WTC11 (cell line): ENCODE data around the gene SMAD2. TPM values are rescaled to one million over a fixed set of nuclear protein-coding genes. Genes with fewer than 3 reads are reported as not detected.
A peak's percentile ranks its signal among the peaks of the same experiment; 100 is the strongest.

Source experiments
- ATAC-seq: fragments of 200-7000 bp; cut with Tn5 transposase; 2 replicates; pipeline ENCODE4 v1.10.0; 2021; ENCODE audit warnings: mild to moderate bottlenecking, moderate library complexity
- CTCF ChIA-PET: fragments of 300-600 bp; sonication (Branson Sonifier 250); formaldehyde crosslinking; loops from one replicate; lab custom pipeline; 2021; ENCODE audit warnings: antibody characterized with exemption; lab: Charles Lee
- POLR2A ChIA-PET: fragments of 350-600 bp; sonication (Branson Sonifier 250); formaldehyde crosslinking; loops from one replicate; lab custom pipeline; 2021; ENCODE audit warnings: antibody characterized with exemption; lab: Charles Lee
- DNase-seq: peaks from one replicate; pipeline ENCODE4 v3.0.0; 2021; ENCODE audit warnings: low spot score
- H3K27ac Mint-ChIP-seq: 2 replicates; pipeline ENCODE4 v1.8.0; 2021; ENCODE audit warnings: mixed read lengths
- H3K27me3 Mint-ChIP-seq: 2 replicates; pipeline ENCODE4 v1.8.0; 2021; ENCODE audit warnings: low read depth, mild to moderate bottlenecking, moderate library complexity, mixed read lengths
- H3K36me3 Mint-ChIP-seq: 2 replicates; pipeline ENCODE4 v1.8.0; 2021; ENCODE audit warnings: mixed read lengths
- H3K4me1 Mint-ChIP-seq: 2 replicates; pipeline ENCODE4 v1.8.0; 2022; ENCODE audit warnings: mixed read lengths
- H3K4me3 Mint-ChIP-seq: 2 replicates; pipeline ENCODE4 v1.8.0; 2021; ENCODE audit warnings: mild to moderate bottlenecking, moderate library complexity, mixed read lengths
- H3K9me3 Mint-ChIP-seq: 2 replicates; pipeline ENCODE4 v1.8.0; 2021; ENCODE audit warnings: mixed read lengths
- ATF1 ChIP-seq: sonication (generic); formaldehyde crosslinking; IDR thresholded peaks from 2 replicates; pipeline ENCODE4 v1.8.1; 2023; ENCODE audit warnings: mild to moderate bottlenecking, moderate library complexity, missing genetic modification reagents
- CREM ChIP-seq: sonication (generic); formaldehyde crosslinking; IDR thresholded peaks from 2 replicates; pipeline ENCODE4 v1.8.1; 2022; ENCODE audit warnings: mild to moderate bottlenecking, missing genetic modification reagents, moderate library complexity
- EMX1 ChIP-seq: fragments of 250-450 bp; sonication (Bioruptor Pico); IDR thresholded peaks from 2 replicates; pipeline ENCODE4 v1.8.0; 2021; ENCODE audit warnings: mild to moderate bottlenecking
- ETV6 ChIP-seq: sonication (generic); formaldehyde crosslinking; IDR thresholded peaks from 2 replicates; pipeline ENCODE4 v1.8.1; 2022; ENCODE audit warnings: mild to moderate bottlenecking, missing genetic modification reagents
- FOXJ3 ChIP-seq: sonication (generic); formaldehyde crosslinking; IDR thresholded peaks from 2 replicates; pipeline ENCODE4 v1.9.0; 2021; ENCODE audit warnings: missing genetic modification reagents, mild to moderate bottlenecking, borderline replicate concordance
- FOXK1 ChIP-seq: sonication (generic); formaldehyde crosslinking; IDR thresholded peaks from 2 replicates; pipeline ENCODE4 v1.8.0; 2022; ENCODE audit warnings: mild to moderate bottlenecking, moderate library complexity, missing genetic modification reagents
- GTF2I ChIP-seq: fragments of 250-450 bp; sonication (Bioruptor Pico); conservative IDR thresholded peaks from 2 replicates; pipeline ENCODE4 v1.4.0; 2021; ENCODE audit warnings: mild to moderate bottlenecking
- JUN ChIP-seq: sonication (generic); formaldehyde crosslinking; IDR thresholded peaks from 2 replicates; pipeline ENCODE4 v1.8.0; 2023; ENCODE audit warnings: mild to moderate bottlenecking, missing genetic modification reagents
- MXD4 ChIP-seq: fragments of 250-450 bp; sonication (Bioruptor Pico); IDR thresholded peaks from 2 replicates; pipeline ENCODE4 v1.8.0; 2021; ENCODE audit warnings: mild to moderate bottlenecking, moderate library complexity, borderline replicate concordance
- MYBL2 ChIP-seq: sonication (generic); formaldehyde crosslinking; IDR thresholded peaks from 2 replicates; pipeline ENCODE4 v1.8.1; 2023; ENCODE audit warnings: mild to moderate bottlenecking, moderate library complexity, missing genetic modification reagents
- NFYB ChIP-seq: sonication (generic); formaldehyde crosslinking; conservative IDR thresholded peaks from 2 replicates; pipeline ENCODE4 v1.8.0; 2022; ENCODE audit warnings: low read depth, missing genetic modification reagents
- OVOL2 ChIP-seq: fragments of 250-450 bp; sonication (Bioruptor Pico); IDR thresholded peaks from 2 replicates; pipeline ENCODE4 v1.9.0; 2021; ENCODE audit warnings: mild to moderate bottlenecking, borderline replicate concordance
- RELA ChIP-seq: sonication (generic); formaldehyde crosslinking; IDR thresholded peaks from 2 replicates; pipeline ENCODE4 v1.8.1; 2022; ENCODE audit warnings: missing genetic modification reagents, mild to moderate bottlenecking, borderline replicate concordance
- SOX15 ChIP-seq: fragments of 250-450 bp; sonication (Bioruptor Pico); IDR thresholded peaks from 2 replicates; pipeline ENCODE4 v1.9.0; 2021; ENCODE audit warnings: mild to moderate bottlenecking
- ZNF138 ChIP-seq: sonication (generic); formaldehyde crosslinking; conservative IDR thresholded peaks from 2 replicates; pipeline ENCODE4 v1.8.1; 2022; ENCODE audit warnings: mild to moderate bottlenecking, moderate library complexity, missing genetic modification reagents
- ZNF232 ChIP-seq: sonication (generic); formaldehyde crosslinking; IDR thresholded peaks from 2 replicates; pipeline ENCODE4 v1.8.0; 2022; ENCODE audit warnings: mild to moderate bottlenecking, missing genetic modification reagents
- ZNF396 ChIP-seq: fragments of 250-450 bp; sonication (Bioruptor Pico); IDR thresholded peaks from 2 replicates; pipeline ENCODE4 v1.8.0; 2021; ENCODE audit warnings: mild to moderate bottlenecking, moderate library complexity, borderline replicate concordance
- ZNF416 ChIP-seq: fragments of 250-450 bp; sonication (Bioruptor Pico); IDR thresholded peaks from 2 replicates; pipeline ENCODE4 v1.9.0; 2021; ENCODE audit warnings: mild to moderate bottlenecking, inconsistent platforms
- total RNA-seq: library from RNA; stranded (reverse); gene quantifications from 3 replicates; pipeline ENCODE4 v1.2.3, GENCODE V29; 2021
- TF ChIP-seq, protein P1 (sequence below): fragments of 250-450 bp; sonication (Bioruptor Pico); IDR thresholded peaks from 2 replicates; pipeline ENCODE4 v1.9.0; 2021; ENCODE audit warnings: mild to moderate bottlenecking
- TF ChIP-seq, protein P2 (sequence below): sonication (generic); formaldehyde crosslinking; conservative IDR thresholded peaks from 2 replicates; pipeline ENCODE4 v1.8.1; 2023; ENCODE audit warnings: mild to moderate bottlenecking, low read depth, missing genetic modification reagents, moderate library complexity
- TF ChIP-seq, protein P3 (sequence below): sonication (generic); formaldehyde crosslinking; IDR thresholded peaks from 2 replicates; pipeline ENCODE4 v1.8.1; 2023; ENCODE audit warnings: mild to moderate bottlenecking, moderate library complexity, missing genetic modification reagents
- TF ChIP-seq, protein P4 (sequence below): sonication (generic); formaldehyde crosslinking; IDR thresholded peaks from 2 replicates; pipeline ENCODE4 v1.8.1; 2022; ENCODE audit warnings: mild to moderate bottlenecking, moderate library complexity, missing genetic modification reagents
- TF ChIP-seq, protein P5 (sequence below): sonication (generic); formaldehyde crosslinking; IDR thresholded peaks from 2 replicates; pipeline ENCODE4 v1.8.1; 2023; ENCODE audit warnings: mild to moderate bottlenecking, missing genetic modification reagents

The SMAD2 gene
- total RNA-seq, 1 experiment from 2014 or later: 104 TPM

DNA sequence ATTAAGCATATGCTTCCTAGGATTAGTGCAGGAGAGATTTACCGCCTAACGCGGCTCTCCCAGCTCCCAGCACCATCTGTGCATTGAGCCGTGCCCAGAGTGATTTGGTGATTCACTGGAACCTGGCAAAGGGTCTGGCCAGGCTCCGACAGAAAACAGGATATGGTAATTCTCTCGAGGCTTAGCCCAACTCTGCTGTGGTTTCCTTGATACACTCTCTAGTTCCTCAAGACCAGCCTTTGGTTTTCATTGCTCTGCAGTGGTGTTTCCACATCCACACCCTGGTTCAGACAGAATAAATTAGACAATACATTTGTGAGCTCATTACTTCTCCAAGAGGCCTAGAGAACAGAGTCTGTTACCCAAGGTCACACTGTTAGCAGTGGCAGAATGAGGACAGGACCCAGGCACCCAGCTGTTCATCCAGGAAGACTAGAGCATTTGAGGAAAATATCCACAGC lies 23.0 kb upstream of the SMAD2 start:
- no peak overlapping the region for H3K4me3 Mint-ChIP-seq
- ChIA-PET CTCF (interaction anchor here (1.0 kb wide), 1 partner anchor 44 kb away, joined by 3 read pairs; no protein-coding TSS in a partner anchor), POLR2A (no interaction called here)
- H3K27me3 Mint-ChIP-seq: no peaks in the 10 kb centered on the region; the same call in 1 of the 2 replicates
- DNase-seq: no peak
- H3K4me1 Mint-ChIP-seq: peaks cover 6% of the 10 kb centered on the region
- TF ChIP-seq GTF2I (CRISPR knock-in tag) (no peak), FOXJ3 (CRISPR knock-in tag) (no peak), ATF1 (CRISPR knock-in tag) (no peak), SOX15 (CRISPR knock-in tag) (no peak), ZNF396 (CRISPR knock-in tag) (no peak), ZNF416 (CRISPR knock-in tag) (no peak), EMX1 (CRISPR knock-in tag) (no peak), ETV6 (no peak), CREM (CRISPR knock-in tag) (no peak)
- TF ChIP-seq, protein P1, sequence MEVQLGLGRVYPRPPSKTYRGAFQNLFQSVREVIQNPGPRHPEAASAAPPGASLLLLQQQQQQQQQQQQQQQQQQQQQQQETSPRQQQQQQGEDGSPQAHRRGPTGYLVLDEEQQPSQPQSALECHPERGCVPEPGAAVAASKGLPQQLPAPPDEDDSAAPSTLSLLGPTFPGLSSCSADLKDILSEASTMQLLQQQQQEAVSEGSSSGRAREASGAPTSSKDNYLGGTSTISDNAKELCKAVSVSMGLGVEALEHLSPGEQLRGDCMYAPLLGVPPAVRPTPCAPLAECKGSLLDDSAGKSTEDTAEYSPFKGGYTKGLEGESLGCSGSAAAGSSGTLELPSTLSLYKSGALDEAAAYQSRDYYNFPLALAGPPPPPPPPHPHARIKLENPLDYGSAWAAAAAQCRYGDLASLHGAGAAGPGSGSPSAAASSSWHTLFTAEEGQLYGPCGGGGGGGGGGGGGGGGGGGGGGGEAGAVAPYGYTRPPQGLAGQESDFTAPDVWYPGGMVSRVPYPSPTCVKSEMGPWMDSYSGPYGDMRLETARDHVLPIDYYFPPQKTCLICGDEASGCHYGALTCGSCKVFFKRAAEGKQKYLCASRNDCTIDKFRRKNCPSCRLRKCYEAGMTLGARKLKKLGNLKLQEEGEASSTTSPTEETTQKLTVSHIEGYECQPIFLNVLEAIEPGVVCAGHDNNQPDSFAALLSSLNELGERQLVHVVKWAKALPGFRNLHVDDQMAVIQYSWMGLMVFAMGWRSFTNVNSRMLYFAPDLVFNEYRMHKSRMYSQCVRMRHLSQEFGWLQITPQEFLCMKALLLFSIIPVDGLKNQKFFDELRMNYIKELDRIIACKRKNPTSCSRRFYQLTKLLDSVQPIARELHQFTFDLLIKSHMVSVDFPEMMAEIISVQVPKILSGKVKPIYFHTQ: no peak
- TF ChIP-seq, all 79 proteins: peak for 0
- Mint-ChIP-seq H3K36me3 (no peaks in the 10 kb centered on the region), H3K9me3 (peaks cover 3% of the 10 kb centered on the region), H3K27ac (peak overlapping the region; percentile 57; the same call in 1 of the 2 replicates)
- peak; percentile 74 for ATAC-seq

DNA sequence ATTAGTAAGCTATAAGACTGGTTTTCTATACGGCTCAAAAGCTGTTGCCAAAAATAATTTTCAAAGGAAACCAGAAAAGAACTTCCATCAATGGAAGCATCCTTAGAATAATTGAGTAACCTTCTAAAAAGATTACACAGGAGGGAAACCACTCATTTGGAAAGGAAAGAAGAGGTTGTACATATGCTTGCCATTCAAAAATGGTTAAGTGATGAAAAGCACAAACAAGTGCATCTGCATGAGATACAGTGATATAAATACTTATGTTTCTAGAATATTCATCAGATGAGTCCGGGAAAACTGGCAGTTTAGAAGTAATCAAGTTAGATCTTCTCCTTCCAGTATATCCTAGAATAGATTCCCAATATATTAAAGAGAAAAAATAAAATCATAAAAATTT lies 20.1 kb upstream of the SMAD2 start:
- H3K4me1 Mint-ChIP-seq: peaks cover 6% of the 10 kb centered on the region
- H3K9me3 Mint-ChIP-seq: peaks cover 9% of the 10 kb centered on the region
- H3K4me3 Mint-ChIP-seq: no peak overlapping the region
- H3K27me3 Mint-ChIP-seq: no peaks in the 10 kb centered on the region
- ATAC-seq (no peak), DNase-seq (no peak)
- ChIA-PET CTCF (interaction anchor here (1.3 kb wide), 1 partner anchor 47 kb away, joined by 3 read pairs; no protein-coding TSS in a partner anchor), POLR2A (no interaction called here)
- no peak overlapping the region for H3K27ac Mint-ChIP-seq
- no peaks in the 10 kb centered on the region for H3K36me3 Mint-ChIP-seq
- TF ChIP-seq, protein P2, sequence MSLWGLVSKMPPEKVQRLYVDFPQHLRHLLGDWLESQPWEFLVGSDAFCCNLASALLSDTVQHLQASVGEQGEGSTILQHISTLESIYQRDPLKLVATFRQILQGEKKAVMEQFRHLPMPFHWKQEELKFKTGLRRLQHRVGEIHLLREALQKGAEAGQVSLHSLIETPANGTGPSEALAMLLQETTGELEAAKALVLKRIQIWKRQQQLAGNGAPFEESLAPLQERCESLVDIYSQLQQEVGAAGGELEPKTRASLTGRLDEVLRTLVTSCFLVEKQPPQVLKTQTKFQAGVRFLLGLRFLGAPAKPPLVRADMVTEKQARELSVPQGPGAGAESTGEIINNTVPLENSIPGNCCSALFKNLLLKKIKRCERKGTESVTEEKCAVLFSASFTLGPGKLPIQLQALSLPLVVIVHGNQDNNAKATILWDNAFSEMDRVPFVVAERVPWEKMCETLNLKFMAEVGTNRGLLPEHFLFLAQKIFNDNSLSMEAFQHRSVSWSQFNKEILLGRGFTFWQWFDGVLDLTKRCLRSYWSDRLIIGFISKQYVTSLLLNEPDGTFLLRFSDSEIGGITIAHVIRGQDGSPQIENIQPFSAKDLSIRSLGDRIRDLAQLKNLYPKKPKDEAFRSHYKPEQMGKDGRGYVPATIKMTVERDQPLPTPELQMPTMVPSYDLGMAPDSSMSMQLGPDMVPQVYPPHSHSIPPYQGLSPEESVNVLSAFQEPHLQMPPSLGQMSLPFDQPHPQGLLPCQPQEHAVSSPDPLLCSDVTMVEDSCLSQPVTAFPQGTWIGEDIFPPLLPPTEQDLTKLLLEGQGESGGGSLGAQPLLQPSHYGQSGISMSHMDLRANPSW (CRISPR knock-in tag): no peak
- TF ChIP-seq, protein P3, sequence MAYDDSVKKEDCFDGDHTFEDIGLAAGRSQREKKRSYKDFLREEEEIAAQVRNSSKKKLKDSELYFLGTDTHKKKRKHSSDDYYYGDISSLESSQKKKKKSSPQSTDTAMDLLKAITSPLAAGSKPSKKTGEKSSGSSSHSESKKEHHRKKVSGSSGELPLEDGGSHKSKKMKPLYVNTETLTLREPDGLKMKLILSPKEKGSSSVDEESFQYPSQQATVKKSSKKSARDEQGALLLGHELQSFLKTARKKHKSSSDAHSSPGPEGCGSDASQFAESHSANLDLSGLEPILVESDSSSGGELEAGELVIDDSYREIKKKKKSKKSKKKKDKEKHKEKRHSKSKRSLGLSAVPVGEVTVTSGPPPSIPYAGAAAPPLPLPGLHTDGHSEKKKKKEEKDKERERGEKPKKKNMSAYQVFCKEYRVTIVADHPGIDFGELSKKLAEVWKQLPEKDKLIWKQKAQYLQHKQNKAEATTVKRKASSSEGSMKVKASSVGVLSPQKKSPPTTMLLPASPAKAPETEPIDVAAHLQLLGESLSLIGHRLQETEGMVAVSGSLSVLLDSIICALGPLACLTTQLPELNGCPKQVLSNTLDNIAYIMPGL (CRISPR knock-in tag): no peak
- no peak for TF ChIP-seq SOX15 (CRISPR knock-in tag)
- TF ChIP-seq, protein P1: no peak
- no peak for TF ChIP-seq JUN
- no peak for TF ChIP-seq NFYB (CRISPR knock-in tag)
- no peak for TF ChIP-seq RELA (CRISPR knock-in tag)
- TF ChIP-seq, protein P4, sequence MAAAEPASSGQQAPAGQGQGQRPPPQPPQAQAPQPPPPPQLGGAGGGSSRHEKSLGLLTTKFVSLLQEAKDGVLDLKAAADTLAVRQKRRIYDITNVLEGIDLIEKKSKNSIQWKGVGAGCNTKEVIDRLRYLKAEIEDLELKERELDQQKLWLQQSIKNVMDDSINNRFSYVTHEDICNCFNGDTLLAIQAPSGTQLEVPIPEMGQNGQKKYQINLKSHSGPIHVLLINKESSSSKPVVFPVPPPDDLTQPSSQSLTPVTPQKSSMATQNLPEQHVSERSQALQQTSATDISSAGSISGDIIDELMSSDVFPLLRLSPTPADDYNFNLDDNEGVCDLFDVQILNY (CRISPR knock-in tag): no peak
- TF ChIP-seq, protein P5, sequence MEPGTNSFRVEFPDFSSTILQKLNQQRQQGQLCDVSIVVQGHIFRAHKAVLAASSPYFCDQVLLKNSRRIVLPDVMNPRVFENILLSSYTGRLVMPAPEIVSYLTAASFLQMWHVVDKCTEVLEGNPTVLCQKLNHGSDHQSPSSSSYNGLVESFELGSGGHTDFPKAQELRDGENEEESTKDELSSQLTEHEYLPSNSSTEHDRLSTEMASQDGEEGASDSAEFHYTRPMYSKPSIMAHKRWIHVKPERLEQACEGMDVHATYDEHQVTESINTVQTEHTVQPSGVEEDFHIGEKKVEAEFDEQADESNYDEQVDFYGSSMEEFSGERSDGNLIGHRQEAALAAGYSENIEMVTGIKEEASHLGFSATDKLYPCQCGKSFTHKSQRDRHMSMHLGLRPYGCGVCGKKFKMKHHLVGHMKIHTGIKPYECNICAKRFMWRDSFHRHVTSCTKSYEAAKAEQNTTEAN (CRISPR knock-in tag): no peak
- TF ChIP-seq MXD4 (CRISPR knock-in tag): no peak
- TF ChIP-seq OVOL2: no peak
- TF ChIP-seq ZNF138 (CRISPR knock-in tag): no peak
- no peak for TF ChIP-seq ATF1 (CRISPR knock-in tag)
- no peak for TF ChIP-seq ZNF232 (CRISPR knock-in tag)
- no peak for TF ChIP-seq FOXK1
- no peak for TF ChIP-seq MYBL2 (CRISPR knock-in tag)
